Medulla oblongata (tissue), 1 donor: ENCODE data around the gene PDE4DIP.
"Not testable (repeated sequence)": the region's sequence is repeated elsewhere in the genome, so short reads cannot be mapped to it uniquely, and the experiment has no call there.

Experiments used
- DNase-seq: peaks from one replicate; pipeline ENCODE4 v3.0.0-alpha.2; 2015; ENCODE audit errors: extremely low spot score

PDE4DIP gene

GRCh38 chr1:148869634-148869961, 25.4 kb downstream of the PDE4DIP start:
- DNase-seq, result not testable (repeated sequence)

DNA sequence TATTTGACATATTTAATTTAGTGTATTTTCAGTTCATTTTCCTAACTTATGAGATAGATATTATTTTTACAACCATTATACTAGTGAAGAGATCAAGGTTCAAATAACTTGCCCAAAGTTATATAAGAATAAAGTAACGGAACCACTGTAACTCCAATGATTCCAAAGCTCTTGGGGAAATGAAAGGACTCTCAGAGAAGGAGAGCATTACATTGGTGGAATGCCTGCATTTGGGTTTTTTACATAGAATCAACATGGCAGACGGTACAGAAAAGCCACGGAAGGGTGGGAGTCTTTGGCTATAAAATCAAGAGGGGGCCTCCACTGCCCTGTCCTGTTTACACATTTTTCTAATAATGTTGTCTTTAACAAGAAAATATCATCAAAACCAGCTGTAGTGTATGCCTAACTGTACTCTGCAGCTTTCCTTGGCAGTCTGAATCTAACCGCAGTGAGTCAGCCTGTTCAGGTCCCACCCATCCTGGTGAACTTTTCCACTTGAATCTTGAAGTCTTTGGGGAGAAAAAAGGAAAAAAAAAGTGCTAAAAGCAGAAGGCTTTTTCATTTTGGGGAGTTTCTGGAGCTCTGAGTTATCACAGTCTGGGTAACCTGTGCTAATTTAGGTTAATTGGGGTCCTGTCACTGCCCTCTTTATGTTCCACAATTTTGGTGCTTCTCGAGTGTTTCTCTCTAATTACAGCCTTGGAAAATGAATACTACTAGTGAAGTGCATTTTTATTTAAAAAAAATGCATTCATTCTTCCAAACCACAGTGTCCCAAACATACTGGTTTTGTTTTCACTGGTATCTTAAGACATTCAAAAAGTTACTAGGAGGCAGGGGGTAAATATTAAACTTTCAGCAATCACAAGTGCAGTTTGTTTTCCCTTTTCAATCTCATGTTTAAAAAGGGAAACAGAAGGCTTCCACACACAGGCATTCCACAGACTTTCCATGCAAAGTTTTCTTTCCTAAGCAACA, 30.5 kb downstream of the PDE4DIP start:
- not testable (repeated sequence) for DNase-seq

DNA sequence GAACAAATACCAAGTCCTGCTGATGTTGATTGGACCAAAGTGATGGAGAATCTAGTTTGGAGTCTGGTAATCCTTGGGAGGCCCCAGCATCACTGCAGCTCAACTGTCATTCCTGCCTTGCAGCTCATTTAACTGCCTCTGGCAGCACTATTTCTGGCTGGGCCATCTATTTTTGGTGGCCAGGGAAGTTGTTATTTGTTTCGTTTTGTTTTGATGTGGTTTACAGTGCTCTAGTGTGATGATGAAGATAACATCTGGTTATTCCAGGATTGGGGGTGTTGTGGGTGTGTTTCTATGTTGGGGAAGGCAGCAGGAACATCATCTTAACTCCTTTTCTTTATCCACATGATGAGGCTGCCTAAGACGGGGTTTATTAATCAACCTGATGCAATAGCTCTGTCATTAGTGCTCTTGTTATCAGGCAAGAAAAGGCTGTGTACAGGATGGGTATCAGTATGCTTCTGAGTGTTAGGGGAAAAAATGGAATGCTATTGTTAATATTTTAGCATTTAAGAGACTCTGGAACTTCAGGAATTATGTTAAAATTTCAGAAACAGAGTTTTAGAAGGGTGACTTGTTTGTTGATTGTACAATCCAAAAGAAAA, 35.7 kb downstream of the PDE4DIP start:
- not testable (repeated sequence) for DNase-seq

DNA sequence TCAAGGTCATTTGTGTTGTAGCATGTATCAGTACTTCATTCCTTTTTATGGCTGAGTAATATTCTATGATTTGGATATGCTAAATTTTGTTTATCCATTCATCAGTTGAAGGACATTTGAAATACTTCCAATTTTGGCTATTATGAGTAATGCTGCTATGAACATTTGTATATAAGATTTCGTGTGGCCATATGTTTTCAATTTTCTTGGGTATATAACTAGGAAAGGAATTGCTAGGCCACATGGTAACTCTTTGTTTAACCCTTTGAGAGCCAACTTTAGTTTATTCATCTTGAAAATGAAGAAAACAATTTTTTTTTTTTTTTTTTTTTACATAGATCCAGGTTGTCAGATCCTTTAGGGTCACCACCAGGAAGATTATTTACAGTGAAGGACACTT, 37.0 kb downstream of the PDE4DIP start:
- not testable (repeated sequence) for DNase-seq

DNA sequence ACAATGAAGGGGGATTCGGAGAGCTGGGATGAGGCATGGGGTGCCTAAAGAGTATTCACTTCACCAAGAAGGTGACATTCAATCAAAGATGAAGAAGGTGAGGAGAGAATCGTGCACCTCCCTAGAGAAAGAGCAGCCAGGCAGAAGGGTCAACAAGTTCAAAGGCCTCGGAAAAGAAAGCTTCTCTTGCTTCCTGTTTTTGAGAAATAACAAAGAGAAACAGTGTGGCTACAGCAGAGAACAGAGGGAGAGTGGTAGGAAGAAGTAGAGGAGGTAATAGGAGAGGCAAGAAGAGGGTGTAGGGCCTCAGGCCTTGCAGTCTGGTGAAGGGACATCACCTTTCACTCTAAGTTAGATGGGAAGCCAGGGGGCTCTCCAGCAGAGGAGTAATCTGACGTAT, 41.0 kb downstream of the PDE4DIP start:
- not testable (repeated sequence) for DNase-seq

DNA sequence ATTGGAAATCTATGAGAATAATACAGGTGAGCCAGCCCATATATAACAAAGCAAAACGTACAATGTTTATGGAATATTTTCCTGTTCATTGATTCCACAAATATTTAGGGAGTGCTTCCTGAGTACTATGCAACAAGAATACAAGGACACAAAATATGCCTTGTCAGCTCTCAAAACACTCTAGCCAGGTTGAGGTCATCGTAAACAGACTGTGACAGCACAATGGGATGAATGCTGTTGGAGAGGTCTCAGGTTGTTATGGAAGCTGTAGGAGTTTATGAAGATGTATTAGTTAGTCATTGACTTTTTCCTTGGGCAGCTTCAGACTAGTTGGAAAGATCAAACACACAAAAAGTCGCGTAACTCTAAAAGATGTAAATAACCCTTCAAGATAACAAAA, 42.1 kb downstream of the PDE4DIP start:
- not testable (repeated sequence) for DNase-seq

- DNase-seq, result not testable (repeated sequence)
Observed at GRCh38 chr1:148888597-148888996, 44.4 kb downstream of the PDE4DIP start.

- DNase-seq, result not testable (repeated sequence)
Observed at GRCh38 chr1:148889267-148890074, 45.2 kb downstream of the PDE4DIP start.

DNA sequence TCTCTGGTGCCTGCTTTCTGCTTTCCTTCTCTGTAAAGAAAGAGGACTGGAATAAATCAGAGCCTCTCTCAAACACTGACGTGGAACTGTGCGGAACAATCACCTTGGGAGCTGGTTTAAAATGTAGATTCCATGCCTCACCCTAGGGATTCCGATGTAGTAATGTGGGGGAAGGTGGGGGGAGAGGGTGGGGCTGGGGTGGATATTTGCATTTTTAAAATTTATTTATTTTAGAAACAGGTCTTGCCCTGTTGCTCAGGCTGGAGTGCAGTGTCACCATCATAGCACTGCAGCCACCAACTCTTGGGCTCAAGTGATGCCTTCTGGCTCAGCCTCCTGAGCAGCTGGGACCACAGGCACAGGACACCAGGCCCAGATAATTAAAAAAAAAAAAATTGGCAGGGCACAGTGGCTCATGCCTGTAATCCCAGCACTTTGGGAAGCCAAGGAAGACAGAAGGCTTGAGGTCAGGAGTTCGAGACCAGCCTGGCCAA, 45.9 kb downstream of the PDE4DIP start:
- DNase-seq, result not testable (repeated sequence)

DNA sequence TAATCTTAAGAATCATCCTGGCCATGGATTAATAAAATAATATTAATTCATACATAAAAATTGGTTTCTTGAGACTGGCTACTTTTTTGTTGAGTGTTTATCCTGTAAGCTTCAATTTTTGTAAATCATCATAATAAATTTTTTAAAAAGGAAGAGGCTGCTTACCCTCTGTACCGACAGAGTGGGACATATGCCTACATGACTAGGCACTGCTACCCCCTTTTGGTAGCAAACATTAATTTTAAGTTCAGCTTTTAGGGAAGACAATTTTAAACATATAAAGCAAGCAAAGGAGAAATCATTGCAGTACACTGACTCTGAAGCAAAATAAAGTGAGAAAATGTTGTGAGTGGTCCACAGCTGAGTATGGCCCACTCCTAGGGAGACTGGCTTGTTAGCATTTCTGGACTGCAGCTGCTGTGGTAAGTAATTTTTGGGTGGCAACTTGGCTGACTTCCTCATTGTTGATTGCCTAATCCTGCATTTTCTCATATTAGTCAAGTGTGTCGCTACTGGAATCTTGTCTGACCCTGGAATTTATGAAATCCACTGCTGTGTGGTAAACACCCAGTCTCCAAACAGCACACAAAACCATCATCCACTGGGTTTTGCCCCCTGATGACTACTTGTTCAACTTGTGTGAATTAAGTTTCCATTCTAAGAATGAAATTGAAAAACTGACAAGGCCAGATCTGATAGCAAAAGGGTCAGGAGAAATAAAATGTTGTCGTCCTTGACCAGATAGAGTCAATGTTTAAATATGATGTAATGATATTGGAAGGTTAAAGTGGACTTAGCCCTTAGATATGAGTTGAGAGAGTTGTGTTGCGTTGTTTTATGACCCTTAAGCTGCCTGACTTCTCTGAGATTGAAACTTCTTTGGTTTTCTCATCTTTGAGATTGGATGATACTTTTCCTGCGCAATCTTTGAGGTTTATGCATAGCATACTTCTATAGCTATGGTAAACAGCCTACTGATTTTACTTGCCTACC, 50.4 kb downstream of the PDE4DIP start:
- DNase-seq, result not testable (repeated sequence)

- DNase-seq, result not testable (repeated sequence)
Observed at GRCh38 chr1:148900026-148900425, 55.8 kb downstream of the PDE4DIP start.

DNA sequence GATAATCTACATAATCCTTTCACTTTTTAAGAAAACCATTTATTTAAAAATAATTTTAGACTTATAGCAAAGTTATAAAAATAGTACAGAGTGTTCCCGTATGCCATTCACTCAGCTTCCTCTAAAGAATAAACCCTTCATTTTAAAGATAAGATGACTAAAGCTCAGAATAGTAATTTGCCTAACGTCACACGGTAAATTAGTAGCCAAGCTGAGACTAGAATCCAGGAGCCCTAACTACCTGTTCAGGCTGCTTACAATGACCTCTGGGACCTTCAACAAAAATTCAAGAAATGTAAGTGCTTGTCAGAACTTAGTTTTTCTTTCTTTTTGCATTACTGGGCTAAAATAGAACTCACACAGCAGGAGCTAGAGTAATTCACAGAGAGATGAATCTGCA, 56.5 kb downstream of the PDE4DIP start:
- DNase-seq, result not testable (repeated sequence)

DNA sequence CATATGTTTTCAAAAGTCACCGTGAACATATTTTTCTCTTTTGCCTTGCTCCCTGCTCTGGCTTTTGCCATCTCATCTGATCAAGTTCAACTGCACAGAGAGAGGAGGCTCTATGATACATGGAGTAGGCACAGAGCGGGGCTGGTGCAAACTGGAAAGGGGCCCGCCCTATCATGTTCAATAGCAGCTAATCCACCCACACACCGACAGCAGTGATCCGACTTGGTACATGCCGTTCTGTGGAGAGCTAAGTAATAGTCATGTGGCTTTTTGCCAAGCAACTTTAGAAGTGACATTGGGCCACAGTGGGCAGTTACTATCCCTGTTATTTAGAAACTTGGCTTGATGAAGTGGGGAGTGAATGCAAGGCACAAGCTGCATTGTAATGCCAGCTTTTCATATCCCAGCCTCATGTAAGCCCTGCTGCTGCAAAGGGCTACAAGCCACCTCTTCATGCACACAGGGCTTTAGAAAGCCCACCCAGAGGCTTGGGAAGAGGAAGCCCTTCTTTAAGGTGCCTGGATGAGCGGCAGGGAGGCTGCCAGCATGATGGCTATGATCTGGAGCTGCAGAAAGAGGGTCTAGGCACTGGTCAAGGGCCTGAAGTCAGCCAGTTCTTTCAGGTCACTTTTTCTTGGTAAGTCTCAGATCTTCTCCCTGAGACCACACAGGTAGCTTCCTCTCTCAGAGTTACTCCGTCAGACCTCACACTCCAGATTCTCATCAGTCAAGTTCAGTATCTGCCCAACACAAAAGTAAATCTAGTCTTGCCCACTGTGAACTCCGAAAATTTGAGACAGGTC, 57.1 kb downstream of the PDE4DIP start:
- DNase-seq, result not testable (repeated sequence)

DNA sequence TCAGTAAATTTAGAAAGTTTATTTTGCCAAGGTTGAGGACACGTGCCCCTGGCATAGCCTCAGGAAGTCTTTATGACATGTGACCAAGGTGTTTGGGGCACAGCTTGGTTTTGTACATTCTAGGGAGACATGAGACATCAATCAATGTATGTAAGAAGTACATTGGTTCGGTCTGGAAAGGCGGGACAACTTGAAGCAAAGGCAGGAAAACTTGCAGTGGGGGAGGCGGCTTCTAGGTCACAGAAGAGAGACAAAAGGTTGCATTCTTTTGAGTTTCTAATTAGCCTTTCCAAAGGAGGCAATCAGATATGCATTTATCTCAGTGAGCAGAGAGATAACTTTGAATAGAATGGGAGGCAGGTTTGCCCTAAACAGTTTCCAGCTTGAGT, 57.7 kb downstream of the PDE4DIP start:
- DNase-seq, result not testable (repeated sequence)

- DNase-seq, result not testable (repeated sequence)
Observed at GRCh38 chr1:148909219-148909826, 65.1 kb downstream of the PDE4DIP start.

GRCh38 chr1:148911303-148911928, 67.2 kb downstream of the PDE4DIP start:
- DNase-seq, result not testable (repeated sequence)

DNA sequence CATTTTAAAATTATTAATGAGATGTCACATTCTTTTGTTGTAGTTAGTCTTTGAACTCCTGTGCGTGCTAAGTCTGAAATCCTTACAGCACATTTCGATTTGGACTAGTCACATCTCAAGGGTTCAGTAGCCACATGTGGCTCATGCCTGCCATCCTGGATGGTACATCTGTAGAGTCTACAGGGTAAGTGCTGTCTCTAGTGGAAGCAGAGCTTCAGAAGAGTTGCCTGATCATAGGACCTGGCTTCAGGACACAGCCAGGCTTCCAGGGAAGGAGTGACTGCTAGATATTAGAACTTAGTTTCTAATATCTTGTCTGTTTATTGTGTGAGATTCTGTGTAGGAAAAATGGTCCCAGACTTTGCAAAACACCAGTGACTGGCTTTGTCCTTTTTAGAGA, 72.0 kb downstream of the PDE4DIP start:
- not testable (repeated sequence) for DNase-seq

- not testable (repeated sequence) for DNase-seq
Observed at GRCh38 chr1:148916695-148917348, 72.6 kb downstream of the PDE4DIP start.
